ENCODE results near the gene TMEM184B.

- TF ChIP-seq CTCF (IDR thresholded peaks at IDR 0.05) (no peak), POLR2A (IDR thresholded peaks at IDR 0.05) (no peak)
Observed at GRCh38 chr22:38186429-38186828, 86.4 kb downstream of the TMEM184B start.

All from ovary (tissue), 3 donors.